Colonic mucosa (tissue), 4 donors: ENCODE measurements around the gene RPS3. TPM values are rescaled to one million over a fixed set of nuclear protein-coding genes. Genes with fewer than 3 reads are reported as not detected.

Experiments used
- DNase-seq: peaks from one replicate; pipeline ENCODE4 v3.0.0-alpha.2; 2020
- H3K27ac ChIP-seq: fragments of 200-600 bp; one replicate; pipeline ENCODE4 v1.8.0; 2021
- H3K27me3 ChIP-seq: fragments of 200-600 bp; one replicate; pipeline ENCODE4 v1.8.0; 2021
- H3K36me3 ChIP-seq: fragments of 200-600 bp; one replicate; pipeline ENCODE4 v1.8.0; 2021
- H3K4me1 ChIP-seq: fragments of 200-600 bp; one replicate; pipeline ENCODE4 v1.8.0; 2021; ENCODE audit warnings: mild to moderate bottlenecking
- H3K4me3 ChIP-seq: fragments of 200-600 bp; one replicate; pipeline ENCODE4 v1.8.0; 2021
- H3K9ac ChIP-seq, 2 donors: one replicate each; pipeline ENCODE4 v1.7.0; 2013; ENCODE audit warnings: control low read depth in 2 of 2, low read depth in 2 of 2, low read length in 2 of 2
- H3K9me3 ChIP-seq: fragments of 200-600 bp; one replicate; pipeline ENCODE4 v1.8.0; 2021
- CTCF ChIP-seq: fragments of 200-600 bp; IDR thresholded peaks from one replicate; pipeline ENCODE4 v1.8.0; 2022; ENCODE audit warnings: antibody characterized with exemption, mild to moderate bottlenecking
- intact Hi-C: fragments of 100-400 bp; cut with DNase I; formaldehyde crosslinking; loops from one replicate; pipeline ENCODE4 v1.14.1; 2022
- total RNA-seq, 2 donors: library from RNA; stranded (reverse); fragmentation: NEBNext Ultra II Directional in 1 of 2; extraction: Animal tissue kit (Norgen Biotek cat#: 25700) in 1 of 2; gene quantifications; one replicate each; pipeline ENCODE4 v1.2.1, GENCODE V29; 2021
- donor health status: healthy.
- donor health status: DM: no; HTN: no; CAD: no.
- donor health status: DM: no; HTN: no; CAD: no.

The RPS3 gene
- total RNA-seq, 2 donors from 2014 or later = 2,133 to 2,596 TPM

GRCh38 chr11:75440960-75441803 lies 41.9 kb downstream of the RPS3 start:
- no peak overlapping the region for H3K27ac ChIP-seq
- DNase-seq = no peak
- H3K9me3 ChIP-seq = no peaks in the 10 kb centered on the region
- H3K9ac ChIP-seq = no peak overlapping the region
- TF ChIP-seq CTCF = no peak
- H3K4me1 ChIP-seq = no peaks in the 10 kb centered on the region
- no peaks in the 10 kb centered on the region for H3K27me3 ChIP-seq
- H3K36me3 ChIP-seq = no peaks in the 10 kb centered on the region
- intact Hi-C loops = loop anchor here (10.0 kb wide), 1 partner anchor 46 kb away; the partner anchor contains the start of gene RPS3
- no peak overlapping the region for H3K4me3 ChIP-seq

GRCh38 chr11:75441804-75442132 lies 42.5 kb downstream of the RPS3 start:
- H3K9ac ChIP-seq = no peak overlapping the region
- TF ChIP-seq CTCF = no peak
- no peak overlapping the region for H3K4me3 ChIP-seq
- no peak overlapping the region for H3K27ac ChIP-seq
- DNase-seq = no peak
- H3K36me3 ChIP-seq = no peaks in the 10 kb centered on the region
- H3K4me1 ChIP-seq = no peaks in the 10 kb centered on the region
- intact Hi-C loops = loop anchor here (10.0 kb wide), 1 partner anchor 47 kb away; the partner anchor contains the start of gene RPS3
- H3K9me3 ChIP-seq = no peaks in the 10 kb centered on the region
- no peaks in the 10 kb centered on the region for H3K27me3 ChIP-seq

GRCh38 chr11:75442161-75442885 lies 43.0 kb downstream of the RPS3 start:
- intact Hi-C loops = loop anchor here (10.0 kb wide), 1 partner anchor 48 kb away; the partner anchor contains the start of gene RPS3
- H3K9me3 ChIP-seq = no peaks in the 10 kb centered on the region
- no peak for DNase-seq
- TF ChIP-seq CTCF = no peak
- no peaks in the 10 kb centered on the region for H3K36me3 ChIP-seq
- H3K4me1 ChIP-seq = no peaks in the 10 kb centered on the region
- no peaks in the 10 kb centered on the region for H3K27me3 ChIP-seq
- H3K9ac ChIP-seq = no peak overlapping the region
- H3K27ac ChIP-seq = no peak overlapping the region
- H3K4me3 ChIP-seq = no peak overlapping the region

GRCh38 chr11:75443043-75443442 lies 43.7 kb downstream of the RPS3 start:
- TF ChIP-seq CTCF = no peak
- no peak overlapping the region for H3K27ac ChIP-seq
- intact Hi-C loops = loop anchor here (10.0 kb wide), 1 partner anchor 48 kb away; the partner anchor contains the start of gene RPS3
- H3K27me3 ChIP-seq = no peaks in the 10 kb centered on the region
- no peak overlapping the region for H3K4me3 ChIP-seq
- no peaks in the 10 kb centered on the region for H3K4me1 ChIP-seq
- no peaks in the 10 kb centered on the region for H3K36me3 ChIP-seq
- no peaks in the 10 kb centered on the region for H3K9me3 ChIP-seq
- DNase-seq = no peak
- no peak overlapping the region for H3K9ac ChIP-seq

GRCh38 chr11:75445315-75445953 lies 46.1 kb downstream of the RPS3 start:
- Histone ChIP-seq H3K4me1 (no peaks in the 10 kb centered on the region), H3K27me3 (no peaks in the 10 kb centered on the region), H3K27ac (no peak overlapping the region), H3K9me3 (no peaks in the 10 kb centered on the region), H3K4me3 (no peak overlapping the region), H3K36me3 (no peaks in the 10 kb centered on the region), H3K9ac (no peak overlapping the region)
- intact Hi-C loops = loop anchor here (1.0 to 10.0 kb wide), 2 partner anchors 51 to 87 kb away; partner anchors contain the start of gene RPS3
- DNase-seq = peak; percentile 76
- TF ChIP-seq CTCF = peak; percentile 97
